ENCODE results near the gene CEP128. TPM values are rescaled to one million over a fixed set of nuclear protein-coding genes. Genes with fewer than 3 reads are reported as not detected.

CEP128 gene
- total RNA-seq, 2 experiments from 2014 or later, result 24.7 to 26.0 TPM

DNA sequence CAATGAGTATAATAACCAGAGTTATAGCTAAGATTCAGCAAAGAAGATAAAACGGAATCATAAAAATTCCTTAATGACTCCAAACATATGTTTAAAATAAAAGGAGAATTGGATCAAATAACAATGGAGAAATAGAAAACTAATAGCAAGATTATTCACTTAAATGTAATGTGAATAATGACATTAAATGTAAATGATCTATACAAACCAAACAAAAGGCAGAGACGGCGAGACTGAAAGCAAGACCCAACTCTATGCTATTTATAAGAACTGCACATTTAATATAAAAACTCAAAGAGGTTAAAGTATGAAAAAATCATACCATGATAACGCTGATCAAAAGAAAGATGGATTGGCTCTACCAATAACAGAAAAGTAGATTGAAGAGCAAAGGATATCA is 10.0 kb upstream of the CEP128 start:
- peaks cover 26% of the 10 kb centered on the region for H3K27me3 Mint-ChIP-seq
- DNase-seq, result no peak
- no peak overlapping the region for H3K27ac Mint-ChIP-seq
- no peak overlapping the region for H3K4me3 Mint-ChIP-seq
- no peaks in the 10 kb centered on the region for H3K36me3 Mint-ChIP-seq (ENCODE audit: low read depth)
- CTCF ChIA-PET, result interaction anchor here (11.0 kb wide), 1 partner anchor 35 kb away, joined by 188 read pairs; no protein-coding TSS in a partner anchor
- peaks cover 8% of the 10 kb centered on the region for H3K9me3 Mint-ChIP-seq
- H3K4me1 Mint-ChIP-seq, result peaks cover 18% of the 10 kb centered on the region
- POLR2A ChIA-PET, result no interaction called here

DNA sequence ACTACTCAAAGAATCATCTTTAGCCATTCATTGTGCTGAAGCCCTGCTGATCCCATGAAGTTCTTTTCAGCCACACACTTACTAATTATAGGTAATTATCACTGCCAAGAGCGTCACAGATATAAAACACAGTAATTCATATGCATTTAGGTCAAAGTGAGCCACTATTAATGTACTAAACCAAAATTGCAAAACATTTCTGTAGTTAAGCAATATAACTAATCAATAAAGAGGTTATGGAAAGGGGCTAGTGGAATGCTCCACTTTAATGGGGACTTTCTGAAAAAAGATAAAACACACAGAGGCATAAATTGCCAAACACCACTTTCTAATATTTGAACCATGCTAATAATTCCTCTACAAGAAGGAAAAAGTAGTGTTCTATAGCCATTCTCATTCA is 6.8 kb upstream of the CEP128 start:
- Mint-ChIP-seq H3K27me3 (peaks cover 21% of the 10 kb centered on the region), H3K27ac (no peak overlapping the region), H3K4me3 (no peak overlapping the region), H3K4me1 (peaks cover 4% of the 10 kb centered on the region), H3K36me3 (ENCODE audit: low read depth) (no peaks in the 10 kb centered on the region), H3K9me3 (peaks cover 11% of the 10 kb centered on the region)
- ChIA-PET POLR2A (no interaction called here), CTCF (interaction anchor here (1.1 kb wide), 1 partner anchor 39 kb away, joined by 3 read pairs; no protein-coding TSS in a partner anchor)
- no peak for DNase-seq

DNA sequence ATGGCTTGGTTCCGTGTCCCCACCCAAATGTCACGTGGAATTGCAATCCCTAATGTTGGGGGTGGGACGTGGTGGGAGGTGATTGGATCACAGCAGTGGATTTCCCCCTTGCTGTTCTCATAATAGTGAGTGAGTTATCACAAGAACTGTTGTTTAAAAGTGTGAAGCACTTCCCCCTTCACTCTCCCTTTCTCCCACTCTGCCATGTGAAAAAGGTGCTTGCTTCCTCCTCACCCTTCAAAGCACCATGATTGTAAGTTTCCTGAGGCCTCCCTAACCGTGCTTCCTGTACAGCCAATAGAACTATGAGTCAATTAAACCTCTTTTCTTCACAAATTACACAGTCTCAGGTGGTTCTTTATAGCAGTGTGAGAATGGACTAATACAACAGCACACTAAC is 5.3 kb upstream of the CEP128 start:
- ChIA-PET POLR2A (no interaction called here), CTCF (no interaction called here)
- Mint-ChIP-seq H3K4me3 (no peak overlapping the region), H3K4me1 (peaks cover 19% of the 10 kb centered on the region), H3K27me3 (peaks cover 21% of the 10 kb centered on the region), H3K27ac (no peak overlapping the region), H3K36me3 (ENCODE audit: low read depth) (no peaks in the 10 kb centered on the region), H3K9me3 (peaks cover 11% of the 10 kb centered on the region)
- DNase-seq, result no peak

DNA sequence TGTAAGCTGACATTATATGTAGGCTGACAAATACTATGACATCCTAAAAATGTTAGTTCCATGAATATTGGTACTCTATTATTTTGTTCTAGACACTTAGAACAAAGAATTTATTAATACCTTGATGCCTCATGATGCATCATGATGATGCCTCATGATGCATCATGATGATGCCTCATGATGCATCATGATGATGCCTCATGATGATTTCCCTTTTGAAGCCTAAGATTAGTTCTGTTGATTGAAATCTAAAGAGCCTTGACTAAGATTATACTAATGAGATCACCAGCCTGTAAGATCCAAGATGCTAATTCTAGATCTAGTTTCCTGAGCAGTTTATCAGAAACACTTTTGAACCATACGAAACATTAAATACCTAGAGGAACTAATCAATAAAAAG is 4.6 kb upstream of the CEP128 start:
- POLR2A ChIA-PET, result no interaction called here
- H3K27ac Mint-ChIP-seq, result no peak overlapping the region
- H3K27me3 Mint-ChIP-seq, result peaks cover 16% of the 10 kb centered on the region
- no peaks in the 10 kb centered on the region for H3K36me3 Mint-ChIP-seq (ENCODE audit: low read depth)
- H3K4me1 Mint-ChIP-seq, result peaks cover 20% of the 10 kb centered on the region
- H3K4me3 Mint-ChIP-seq, result no peak overlapping the region
- CTCF ChIA-PET, result no interaction called here
- DNase-seq, result no peak
- H3K9me3 Mint-ChIP-seq, result peaks cover 11% of the 10 kb centered on the region

DNA sequence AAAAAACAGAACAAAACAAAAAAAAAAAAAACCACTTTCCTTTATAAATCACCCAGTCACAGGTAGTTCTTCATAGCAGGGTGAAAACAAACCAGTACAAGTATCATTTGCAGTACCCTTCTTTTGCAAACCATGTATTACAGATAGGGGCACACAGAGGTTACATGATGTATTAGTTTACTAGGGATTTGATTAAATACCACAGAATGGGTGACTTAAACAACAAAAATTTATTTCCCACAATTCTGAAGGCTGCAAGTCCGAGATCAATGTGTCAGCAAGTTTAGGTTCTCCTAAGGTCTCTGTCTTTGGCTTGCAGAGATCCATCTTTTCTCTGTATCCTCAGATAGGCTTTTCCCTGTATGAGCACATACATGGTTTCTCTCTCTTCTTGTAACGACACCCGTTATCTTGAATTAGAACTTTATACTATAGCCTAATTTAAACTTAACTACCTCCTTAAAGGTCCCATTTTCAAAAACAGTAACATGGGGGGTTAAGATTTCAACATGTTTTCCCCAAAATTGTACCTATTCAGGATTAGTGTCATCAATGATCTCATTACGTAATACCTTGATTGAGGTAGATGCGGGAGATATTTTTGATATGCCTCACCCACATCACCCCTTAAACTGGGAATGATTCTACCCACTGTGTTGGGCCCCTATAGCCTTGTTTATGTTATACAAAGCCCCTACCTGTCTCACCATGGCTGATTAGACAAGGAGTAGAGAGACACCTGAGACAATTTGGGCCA is 3.5 kb upstream of the CEP128 start:
- Mint-ChIP-seq H3K27me3 (peaks cover 14% of the 10 kb centered on the region), H3K9me3 (peaks cover 11% of the 10 kb centered on the region), H3K4me3 (no peak overlapping the region), H3K36me3 (ENCODE audit: low read depth) (no peaks in the 10 kb centered on the region), H3K27ac (no peak overlapping the region), H3K4me1 (peaks cover 26% of the 10 kb centered on the region)
- no peak for DNase-seq
- CTCF ChIA-PET, result interaction anchor here (0.8 kb wide), 1 partner anchor 9 kb away, joined by 4 read pairs; no protein-coding TSS in a partner anchor
- POLR2A ChIA-PET, result no interaction called here

DNA sequence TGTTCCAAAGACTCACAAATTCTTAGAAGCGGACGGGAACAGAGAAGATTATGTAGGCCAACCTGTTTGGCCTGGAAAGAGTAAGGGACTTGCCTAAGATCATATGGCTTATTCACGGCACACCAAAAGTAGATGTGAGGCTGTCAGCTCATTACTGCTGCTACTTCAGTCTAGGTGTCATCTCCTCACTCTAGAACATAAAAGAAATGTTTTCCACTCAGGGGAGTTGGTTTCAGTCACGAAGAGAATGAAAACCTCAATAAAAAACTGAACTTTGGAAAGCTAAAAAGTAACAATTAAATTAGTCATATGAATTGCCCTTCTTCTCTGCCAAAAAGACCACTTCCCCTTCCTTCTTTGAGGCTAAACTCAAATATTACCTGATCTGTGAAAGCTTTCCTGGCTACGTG is 658 bp upstream of the CEP128 start:
- peaks cover 32% of the 10 kb centered on the region for H3K4me1 Mint-ChIP-seq
- H3K9me3 Mint-ChIP-seq, result peaks cover 5% of the 10 kb centered on the region
- DNase-seq, result no peak
- POLR2A ChIA-PET, result interaction anchor here (0.6 to 3.5 kb wide), 14 partner anchors 9 to 279 kb away, joined by 3 to 42 read pairs (median 6); partner anchors contain the start of genes GTF2A1 and TSHR
- H3K4me3 Mint-ChIP-seq, result peak overlapping the region; percentile 88
- H3K27me3 Mint-ChIP-seq, result no peaks in the 10 kb centered on the region
- peak overlapping the region; percentile 66 for H3K27ac Mint-ChIP-seq
- CTCF ChIA-PET, result interaction anchor here (1.7 to 4.4 kb wide), 5 partner anchors 11 to 45 kb away, joined by 5 to 21 read pairs (median 12); partner anchors contain the start of gene TSHR
- no peaks in the 10 kb centered on the region for H3K36me3 Mint-ChIP-seq (ENCODE audit: low read depth)

DNA sequence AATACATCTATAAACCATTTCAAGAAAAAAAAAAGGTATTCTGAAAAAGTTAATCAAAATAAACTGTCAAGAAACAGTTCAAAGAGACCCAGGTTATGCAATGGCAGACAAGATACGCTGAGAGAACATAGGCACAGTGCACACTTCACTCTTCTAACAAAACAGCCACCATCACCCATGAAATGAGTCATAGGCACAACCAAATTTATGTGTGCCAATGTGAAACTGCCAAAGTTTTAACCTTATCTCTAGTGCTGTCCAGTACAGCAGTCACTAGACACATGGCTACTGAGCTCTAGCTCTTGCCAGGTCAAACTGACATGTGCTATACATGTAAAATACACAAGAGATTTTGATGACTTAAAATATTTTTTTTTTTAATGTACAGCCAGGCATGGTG is 1.4 kb downstream of the CEP128 start:
- H3K9me3 Mint-ChIP-seq, result no peaks in the 10 kb centered on the region
- no peak overlapping the region for H3K27ac Mint-ChIP-seq
- ChIA-PET CTCF (interaction anchor here (0.7 to 4.4 kb wide), 7 partner anchors 9 to 726 kb away, joined by 3 to 21 read pairs (median 7); no protein-coding TSS in a partner anchor), POLR2A (interaction anchor here (0.6 to 3.5 kb wide), 4 partner anchors 9 to 281 kb away, joined by 3 to 42 read pairs (median 24); partner anchors contain the start of gene GTF2A1)
- peaks cover 6% of the 10 kb centered on the region for H3K36me3 Mint-ChIP-seq (ENCODE audit: low read depth)
- H3K4me1 Mint-ChIP-seq, result peaks cover 34% of the 10 kb centered on the region
- DNase-seq, result no peak
- no peaks in the 10 kb centered on the region for H3K27me3 Mint-ChIP-seq
- H3K4me3 Mint-ChIP-seq, result peak overlapping the region; percentile 59

DNA sequence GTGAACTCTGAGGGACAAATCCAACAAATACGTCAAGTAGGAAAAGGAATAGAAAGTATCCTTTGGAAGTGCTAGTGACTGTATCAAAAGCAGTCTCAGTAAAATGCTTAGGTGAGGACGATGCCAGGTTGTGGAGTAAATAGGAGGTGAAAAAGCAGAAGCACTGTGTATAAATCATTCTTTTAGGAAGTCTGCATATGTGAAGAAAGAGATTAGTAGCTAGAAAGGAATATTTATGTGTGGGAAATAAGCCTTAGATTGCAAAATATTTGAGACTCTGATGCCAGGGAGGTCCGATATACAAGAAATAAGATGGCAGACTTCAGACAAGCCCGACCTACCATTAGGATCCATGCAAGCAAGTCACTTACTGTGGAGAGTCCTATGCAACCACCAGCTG is 7.9 kb downstream of the CEP128 start:
- Mint-ChIP-seq H3K4me1 (peaks cover 55% of the 10 kb centered on the region), H3K27ac (no peak overlapping the region), H3K27me3 (no peaks in the 10 kb centered on the region), H3K4me3 (no peak overlapping the region), H3K36me3 (ENCODE audit: low read depth) (peaks cover 53% of the 10 kb centered on the region), H3K9me3 (peaks cover 3% of the 10 kb centered on the region)
- ChIA-PET CTCF (interaction anchor here (1.1 to 1.4 kb wide), 2 partner anchors 54 to 287 kb away, joined by 3 to 4 read pairs; partner anchors contain the start of gene GTF2A1), POLR2A (interaction anchor here (1.1 to 1.2 kb wide), 2 partner anchors 8 to 32 kb away, joined by 3 to 7 read pairs; partner anchors contain the start of gene CEP128)
- DNase-seq, result no peak

DNA sequence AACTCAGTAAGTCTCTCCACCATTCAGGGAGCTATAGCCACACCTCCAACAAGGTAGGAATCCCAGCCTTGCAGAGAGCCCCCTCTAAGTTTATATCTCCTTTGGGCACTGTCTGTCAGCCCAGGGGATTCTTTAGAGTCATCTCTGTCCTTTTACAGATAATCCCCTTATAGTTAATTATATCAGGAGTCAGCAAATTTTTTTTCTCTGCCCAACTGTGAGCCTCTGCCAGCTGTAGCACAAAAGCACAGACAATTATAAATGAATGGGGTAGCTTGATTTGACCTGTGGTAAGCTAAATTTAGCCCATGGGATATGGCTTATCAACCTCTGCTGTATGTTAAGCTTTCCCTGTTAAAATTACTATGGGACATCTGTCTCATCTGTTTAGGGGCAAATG is 8.3 kb downstream of the CEP128 start:
- Mint-ChIP-seq H3K27me3 (no peaks in the 10 kb centered on the region), H3K9me3 (peaks cover 3% of the 10 kb centered on the region), H3K36me3 (ENCODE audit: low read depth) (peaks cover 57% of the 10 kb centered on the region), H3K27ac (no peak overlapping the region), H3K4me3 (no peak overlapping the region), H3K4me1 (peaks cover 55% of the 10 kb centered on the region)
- DNase-seq, result no peak
- CTCF ChIA-PET, result interaction anchor here (1.1 to 1.2 kb wide), 2 partner anchors 54 to 288 kb away, joined by 3 to 4 read pairs; partner anchors contain the start of gene GTF2A1
- POLR2A ChIA-PET, result interaction anchor here (1.1 to 1.2 kb wide), 2 partner anchors 9 to 32 kb away, joined by 3 to 7 read pairs; partner anchors contain the start of gene CEP128

DNA sequence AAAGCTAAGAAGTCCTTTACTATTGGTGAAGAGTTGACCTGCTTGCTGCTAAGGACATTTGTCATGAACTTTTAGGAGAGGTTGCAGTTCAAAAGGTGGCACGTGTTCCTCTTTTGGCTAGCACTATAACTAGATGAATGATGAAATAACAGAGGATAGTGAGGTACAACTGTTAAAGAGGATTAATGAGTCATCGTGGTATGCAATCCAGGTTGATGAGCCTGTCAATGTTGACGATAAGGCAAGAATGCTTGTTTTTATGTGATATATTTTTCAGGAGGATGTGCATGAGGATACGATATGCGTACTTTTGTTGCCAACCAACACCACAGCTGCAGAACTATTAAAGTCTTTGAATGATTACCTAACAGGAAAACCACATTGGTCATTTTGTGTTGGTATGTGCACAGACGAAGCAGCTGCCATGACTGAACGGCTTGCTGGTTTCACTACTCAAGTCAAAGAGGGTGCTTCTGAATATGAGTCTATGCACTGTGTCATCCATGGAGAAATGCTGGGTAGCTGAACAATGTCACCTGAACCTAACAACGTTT is 10.6 kb downstream of the CEP128 start:
- H3K36me3 Mint-ChIP-seq (ENCODE audit: low read depth), result peaks cover 67% of the 10 kb centered on the region
- H3K4me1 Mint-ChIP-seq, result peaks cover 64% of the 10 kb centered on the region
- CTCF ChIA-PET, result interaction anchor here (1.1 to 2.5 kb wide), 5 partner anchors 11 to 57 kb away, joined by 3 to 16 read pairs (median 10); partner anchors contain the start of gene CEP128
- POLR2A ChIA-PET, result interaction anchor here (0.7 to 2.9 kb wide), 8 partner anchors 9 to 290 kb away, joined by 3 to 42 read pairs (median 5); partner anchors contain the start of genes CEP128 and GTF2A1
- H3K27me3 Mint-ChIP-seq, result no peaks in the 10 kb centered on the region
- peak overlapping the region; percentile 42 for H3K4me3 Mint-ChIP-seq
- peak overlapping the region; percentile 88 for H3K27ac Mint-ChIP-seq
- peaks cover 3% of the 10 kb centered on the region for H3K9me3 Mint-ChIP-seq
- peak; percentile 70 for DNase-seq

DNA sequence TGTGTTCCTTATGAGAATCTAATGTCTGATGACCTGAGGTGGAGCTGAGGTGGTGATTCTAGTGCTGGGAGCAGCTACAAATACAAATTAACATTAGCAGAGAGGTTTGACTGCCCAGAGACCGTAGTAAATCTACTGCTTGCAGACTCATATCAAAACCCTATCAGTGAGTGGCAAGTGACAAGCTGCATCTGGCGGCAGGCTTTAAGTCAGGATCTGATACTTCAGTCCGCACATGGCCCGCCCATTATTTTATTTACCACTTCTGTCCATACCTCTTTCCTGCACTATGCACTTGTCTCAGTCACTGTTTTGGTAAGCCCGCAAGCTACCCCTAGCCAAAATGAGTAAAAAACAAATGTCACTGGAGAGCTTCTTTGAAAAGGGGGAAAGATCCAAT is 11.4 kb downstream of the CEP128 start:
- CTCF ChIA-PET, result interaction anchor here (1.2 to 2.5 kb wide), 5 partner anchors 11 to 240 kb away, joined by 3 to 16 read pairs (median 10); partner anchors contain the start of gene CEP128
- DNase-seq, result no peak
- POLR2A ChIA-PET, result interaction anchor here (1.9 to 2.9 kb wide), 4 partner anchors 11 to 291 kb away, joined by 6 to 42 read pairs (median 14); partner anchors contain the start of genes CEP128 and GTF2A1
- Mint-ChIP-seq H3K4me1 (peaks cover 70% of the 10 kb centered on the region), H3K27me3 (no peaks in the 10 kb centered on the region), H3K27ac (peak overlapping the region; percentile 88), H3K9me3 (peaks cover 3% of the 10 kb centered on the region), H3K4me3 (peak overlapping the region; percentile 2), H3K36me3 (ENCODE audit: low read depth) (peaks cover 70% of the 10 kb centered on the region)

DNA sequence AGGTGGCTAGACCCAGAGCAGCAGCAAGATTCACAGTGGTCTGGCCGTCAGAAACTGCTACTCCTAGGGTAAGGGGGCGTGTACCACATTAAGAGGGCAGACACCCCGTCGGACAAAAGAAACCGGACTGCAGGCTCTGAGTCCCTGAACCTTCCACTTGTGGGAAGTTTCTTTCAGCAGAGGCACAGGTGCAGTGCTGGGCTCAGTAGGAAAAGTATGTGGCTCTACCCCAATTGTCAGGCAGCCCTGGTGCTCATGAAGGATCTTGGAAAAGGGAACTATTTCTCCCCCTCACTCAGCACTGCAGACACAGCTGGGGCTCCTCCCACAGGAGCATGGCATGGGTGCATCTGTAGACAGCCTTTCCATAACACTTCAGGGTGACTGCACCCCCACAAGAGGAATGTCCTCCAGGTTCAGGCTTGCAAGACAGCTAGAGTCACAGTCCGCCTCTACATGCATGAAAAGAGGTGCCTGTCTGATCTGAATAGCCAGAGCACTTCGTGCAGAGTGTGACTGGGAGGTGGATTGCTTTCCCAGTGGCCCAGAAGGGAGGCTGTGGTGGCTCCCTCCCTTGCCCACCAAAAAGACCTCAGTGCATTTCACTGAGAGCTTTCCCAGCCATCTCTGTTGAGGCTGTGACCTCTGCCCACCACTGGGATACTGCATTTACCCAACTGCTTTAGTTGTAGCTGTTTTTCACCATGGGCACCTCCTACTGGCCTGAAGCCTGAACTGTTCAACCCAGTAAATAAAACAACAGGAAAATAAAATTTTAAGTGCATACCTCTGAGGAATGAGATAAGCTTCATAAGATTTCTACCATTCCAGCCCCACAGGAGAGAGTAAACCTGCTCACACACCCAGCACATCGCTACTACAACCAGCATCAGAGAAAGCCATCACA is 14.2 kb downstream of the CEP128 start:
- Mint-ChIP-seq H3K9me3 (peaks cover 3% of the 10 kb centered on the region), H3K27ac (no peak overlapping the region), H3K4me1 (peaks cover 60% of the 10 kb centered on the region), H3K27me3 (no peaks in the 10 kb centered on the region), H3K36me3 (ENCODE audit: low read depth) (peaks cover 59% of the 10 kb centered on the region), H3K4me3 (no peak overlapping the region)
- no peak for DNase-seq
- POLR2A ChIA-PET, result interaction anchor here (0.6 kb wide), 1 partner anchor 219 kb away, joined by 4 read pairs; no protein-coding TSS in a partner anchor
- CTCF ChIA-PET, result interaction anchor here (1.8 kb wide), 1 partner anchor 14 kb away, joined by 4 read pairs; no protein-coding TSS in a partner anchor
